ENCODE measurements around the gene BLOC1S4.

- TF ChIP-seq, protein P1, sequence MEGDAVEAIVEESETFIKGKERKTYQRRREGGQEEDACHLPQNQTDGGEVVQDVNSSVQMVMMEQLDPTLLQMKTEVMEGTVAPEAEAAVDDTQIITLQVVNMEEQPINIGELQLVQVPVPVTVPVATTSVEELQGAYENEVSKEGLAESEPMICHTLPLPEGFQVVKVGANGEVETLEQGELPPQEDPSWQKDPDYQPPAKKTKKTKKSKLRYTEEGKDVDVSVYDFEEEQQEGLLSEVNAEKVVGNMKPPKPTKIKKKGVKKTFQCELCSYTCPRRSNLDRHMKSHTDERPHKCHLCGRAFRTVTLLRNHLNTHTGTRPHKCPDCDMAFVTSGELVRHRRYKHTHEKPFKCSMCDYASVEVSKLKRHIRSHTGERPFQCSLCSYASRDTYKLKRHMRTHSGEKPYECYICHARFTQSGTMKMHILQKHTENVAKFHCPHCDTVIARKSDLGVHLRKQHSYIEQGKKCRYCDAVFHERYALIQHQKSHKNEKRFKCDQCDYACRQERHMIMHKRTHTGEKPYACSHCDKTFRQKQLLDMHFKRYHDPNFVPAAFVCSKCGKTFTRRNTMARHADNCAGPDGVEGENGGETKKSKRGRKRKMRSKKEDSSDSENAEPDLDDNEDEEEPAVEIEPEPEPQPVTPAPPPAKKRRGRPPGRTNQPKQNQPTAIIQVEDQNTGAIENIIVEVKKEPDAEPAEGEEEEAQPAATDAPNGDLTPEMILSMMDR (conservative IDR thresholded peaks at IDR 0.05; ENCODE audit: low read depth in 2 of 2): no peak
- TF ChIP-seq EZH2phosphoT487 (IDR thresholded peaks at IDR 0.05; ENCODE audit: unreplicated experiment): no peak
- TF ChIP-seq POLR2AphosphoS5 (IDR thresholded peaks at IDR 0.05; ENCODE audit: low read depth): no peak
- TF ChIP-seq EZH2 (IDR thresholded peaks at IDR 0.05; ENCODE audit: low read depth, unreplicated experiment): no peak
- TF ChIP-seq, protein P2, sequence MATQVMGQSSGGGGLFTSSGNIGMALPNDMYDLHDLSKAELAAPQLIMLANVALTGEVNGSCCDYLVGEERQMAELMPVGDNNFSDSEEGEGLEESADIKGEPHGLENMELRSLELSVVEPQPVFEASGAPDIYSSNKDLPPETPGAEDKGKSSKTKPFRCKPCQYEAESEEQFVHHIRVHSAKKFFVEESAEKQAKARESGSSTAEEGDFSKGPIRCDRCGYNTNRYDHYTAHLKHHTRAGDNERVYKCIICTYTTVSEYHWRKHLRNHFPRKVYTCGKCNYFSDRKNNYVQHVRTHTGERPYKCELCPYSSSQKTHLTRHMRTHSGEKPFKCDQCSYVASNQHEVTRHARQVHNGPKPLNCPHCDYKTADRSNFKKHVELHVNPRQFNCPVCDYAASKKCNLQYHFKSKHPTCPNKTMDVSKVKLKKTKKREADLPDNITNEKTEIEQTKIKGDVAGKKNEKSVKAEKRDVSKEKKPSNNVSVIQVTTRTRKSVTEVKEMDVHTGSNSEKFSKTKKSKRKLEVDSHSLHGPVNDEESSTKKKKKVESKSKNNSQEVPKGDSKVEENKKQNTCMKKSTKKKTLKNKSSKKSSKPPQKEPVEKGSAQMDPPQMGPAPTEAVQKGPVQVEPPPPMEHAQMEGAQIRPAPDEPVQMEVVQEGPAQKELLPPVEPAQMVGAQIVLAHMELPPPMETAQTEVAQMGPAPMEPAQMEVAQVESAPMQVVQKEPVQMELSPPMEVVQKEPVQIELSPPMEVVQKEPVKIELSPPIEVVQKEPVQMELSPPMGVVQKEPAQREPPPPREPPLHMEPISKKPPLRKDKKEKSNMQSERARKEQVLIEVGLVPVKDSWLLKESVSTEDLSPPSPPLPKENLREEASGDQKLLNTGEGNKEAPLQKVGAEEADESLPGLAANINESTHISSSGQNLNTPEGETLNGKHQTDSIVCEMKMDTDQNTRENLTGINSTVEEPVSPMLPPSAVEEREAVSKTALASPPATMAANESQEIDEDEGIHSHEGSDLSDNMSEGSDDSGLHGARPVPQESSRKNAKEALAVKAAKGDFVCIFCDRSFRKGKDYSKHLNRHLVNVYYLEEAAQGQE (IDR thresholded peaks at IDR 0.05; ENCODE audit: unreplicated experiment): no peak
- TF ChIP-seq JUNB (IDR thresholded peaks at IDR 0.05; ENCODE audit: unreplicated experiment): no peak
- TF ChIP-seq ZNF114 (CRISPR knock-in tag; IDR thresholded peaks at IDR 0.05): no peak
- TF ChIP-seq, protein P3, sequence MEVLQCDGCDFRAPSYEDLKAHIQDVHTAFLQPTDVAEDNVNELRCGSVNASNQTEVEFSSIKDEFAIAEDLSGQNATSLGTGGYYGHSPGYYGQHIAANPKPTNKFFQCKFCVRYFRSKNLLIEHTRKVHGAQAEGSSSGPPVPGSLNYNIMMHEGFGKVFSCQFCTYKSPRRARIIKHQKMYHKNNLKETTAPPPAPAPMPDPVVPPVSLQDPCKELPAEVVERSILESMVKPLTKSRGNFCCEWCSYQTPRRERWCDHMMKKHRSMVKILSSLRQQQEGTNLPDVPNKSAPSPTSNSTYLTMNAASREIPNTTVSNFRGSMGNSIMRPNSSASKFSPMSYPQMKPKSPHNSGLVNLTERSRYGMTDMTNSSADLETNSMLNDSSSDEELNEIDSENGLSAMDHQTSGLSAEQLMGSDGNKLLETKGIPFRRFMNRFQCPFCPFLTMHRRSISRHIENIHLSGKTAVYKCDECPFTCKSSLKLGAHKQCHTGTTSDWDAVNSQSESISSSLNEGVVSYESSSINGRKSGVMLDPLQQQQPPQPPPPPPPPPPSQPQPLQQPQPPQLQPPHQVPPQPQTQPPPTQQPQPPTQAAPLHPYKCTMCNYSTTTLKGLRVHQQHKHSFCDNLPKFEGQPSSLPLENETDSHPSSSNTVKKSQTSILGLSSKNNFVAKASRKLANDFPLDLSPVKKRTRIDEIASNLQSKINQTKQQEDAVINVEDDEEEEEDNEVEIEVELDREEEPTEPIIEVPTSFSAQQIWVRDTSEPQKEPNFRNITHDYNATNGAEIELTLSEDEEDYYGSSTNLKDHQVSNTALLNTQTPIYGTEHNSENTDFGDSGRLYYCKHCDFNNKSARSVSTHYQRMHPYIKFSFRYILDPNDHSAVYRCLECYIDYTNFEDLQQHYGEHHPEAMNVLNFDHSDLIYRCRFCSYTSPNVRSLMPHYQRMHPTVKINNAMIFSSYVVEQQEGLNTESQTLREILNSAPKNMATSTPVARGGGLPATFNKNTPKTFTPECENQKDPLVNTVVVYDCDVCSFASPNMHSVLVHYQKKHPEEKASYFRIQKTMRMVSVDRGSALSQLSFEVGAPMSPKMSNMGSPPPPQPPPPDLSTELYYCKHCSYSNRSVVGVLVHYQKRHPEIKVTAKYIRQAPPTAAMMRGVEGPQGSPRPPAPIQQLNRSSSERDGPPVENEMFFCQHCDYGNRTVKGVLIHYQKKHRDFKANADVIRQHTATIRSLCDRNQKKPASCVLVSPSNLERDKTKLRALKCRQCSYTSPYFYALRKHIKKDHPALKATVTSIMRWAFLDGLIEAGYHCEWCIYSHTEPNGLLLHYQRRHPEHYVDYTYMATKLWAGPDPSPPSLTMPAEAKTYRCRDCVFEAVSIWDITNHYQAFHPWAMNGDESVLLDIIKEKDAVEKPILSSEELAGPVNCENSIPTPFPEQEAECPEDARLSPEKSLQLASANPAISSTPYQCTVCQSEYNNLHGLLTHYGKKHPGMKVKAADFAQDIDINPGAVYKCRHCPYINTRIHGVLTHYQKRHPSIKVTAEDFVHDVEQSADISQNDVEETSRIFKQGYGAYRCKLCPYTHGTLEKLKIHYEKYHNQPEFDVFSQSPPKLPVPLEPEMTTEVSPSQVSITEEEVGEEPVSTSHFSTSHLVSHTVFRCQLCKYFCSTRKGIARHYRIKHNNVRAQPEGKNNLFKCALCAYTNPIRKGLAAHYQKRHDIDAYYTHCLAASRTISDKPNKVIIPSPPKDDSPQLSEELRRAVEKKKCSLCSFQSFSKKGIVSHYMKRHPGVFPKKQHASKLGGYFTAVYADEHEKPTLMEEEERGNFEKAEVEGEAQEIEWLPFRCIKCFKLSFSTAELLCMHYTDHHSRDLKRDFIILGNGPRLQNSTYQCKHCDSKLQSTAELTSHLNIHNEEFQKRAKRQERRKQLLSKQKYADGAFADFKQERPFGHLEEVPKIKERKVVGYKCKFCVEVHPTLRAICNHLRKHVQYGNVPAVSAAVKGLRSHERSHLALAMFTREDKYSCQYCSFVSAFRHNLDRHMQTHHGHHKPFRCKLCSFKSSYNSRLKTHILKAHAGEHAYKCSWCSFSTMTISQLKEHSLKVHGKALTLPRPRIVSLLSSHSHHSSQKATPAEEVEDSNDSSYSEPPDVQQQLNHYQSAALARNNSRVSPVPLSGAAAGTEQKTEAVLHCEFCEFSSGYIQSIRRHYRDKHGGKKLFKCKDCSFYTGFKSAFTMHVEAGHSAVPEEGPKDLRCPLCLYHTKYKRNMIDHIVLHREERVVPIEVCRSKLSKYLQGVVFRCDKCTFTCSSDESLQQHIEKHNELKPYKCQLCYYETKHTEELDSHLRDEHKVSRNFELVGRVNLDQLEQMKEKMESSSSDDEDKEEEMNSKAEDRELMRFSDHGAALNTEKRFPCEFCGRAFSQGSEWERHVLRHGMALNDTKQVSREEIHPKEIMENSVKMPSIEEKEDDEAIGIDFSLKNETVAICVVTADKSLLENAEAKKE (CRISPR knock-in tag; IDR thresholded peaks at IDR 0.05): no peak
- no peak for TF ChIP-seq NANOG (IDR thresholded peaks at IDR 0.05; ENCODE audit: borderline replicate concordance)
- no peak for TF ChIP-seq CREB1 (CRISPR knock-in tag; IDR thresholded peaks at IDR 0.05; ENCODE audit: low read depth)
- TF ChIP-seq STAT1 (IDR thresholded peaks at IDR 0.05; ENCODE audit: unreplicated experiment): no peak
- no peak for TF ChIP-seq ZNF331 (CRISPR knock-in tag; IDR thresholded peaks at IDR 0.05; ENCODE audit: low read depth)
Observed at GRCh38 chr4:6702761-6703160, 13.2 kb upstream of the BLOC1S4 start.

Measured in GM23338 (cell line).